Measurements from ENCODE around the gene ERC1.

GRCh38 chr12:944211-944610 is 46.8 kb upstream of the ERC1 start:
- TF ChIP-seq CTCF (IDR thresholded peaks at IDR 0.05) (no peak), POLR2A (IDR thresholded peaks at IDR 0.05) (no peak)
